ENCODE results near the gene AKNA.

DNA sequence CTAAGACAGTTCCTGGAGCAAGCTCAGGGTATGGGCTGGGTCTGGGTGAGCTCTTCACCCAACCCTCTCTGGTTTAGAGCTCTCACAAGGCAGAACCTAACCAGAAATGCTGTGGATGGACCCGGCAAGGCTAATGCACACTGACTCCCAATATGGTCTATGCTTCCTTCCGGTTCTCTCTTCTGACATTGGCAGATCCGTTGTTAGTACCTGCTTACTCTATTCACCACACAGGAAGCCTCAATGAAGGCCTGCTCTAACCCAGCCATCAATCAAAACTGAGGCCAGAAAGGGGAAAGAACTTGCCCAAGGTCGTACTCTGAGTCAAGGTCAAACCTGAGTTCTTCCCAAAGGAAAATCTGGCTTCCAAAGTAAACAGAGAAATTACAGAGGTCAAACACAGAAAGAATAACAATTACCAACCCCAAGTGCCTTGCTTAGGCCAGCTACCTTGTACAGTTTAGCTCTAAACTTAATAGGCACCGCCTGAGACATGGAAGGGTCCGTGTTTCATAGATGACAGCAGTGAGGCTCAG is 46.0 kb upstream of the AKNA start:
- TF ChIP-seq, protein P1, sequence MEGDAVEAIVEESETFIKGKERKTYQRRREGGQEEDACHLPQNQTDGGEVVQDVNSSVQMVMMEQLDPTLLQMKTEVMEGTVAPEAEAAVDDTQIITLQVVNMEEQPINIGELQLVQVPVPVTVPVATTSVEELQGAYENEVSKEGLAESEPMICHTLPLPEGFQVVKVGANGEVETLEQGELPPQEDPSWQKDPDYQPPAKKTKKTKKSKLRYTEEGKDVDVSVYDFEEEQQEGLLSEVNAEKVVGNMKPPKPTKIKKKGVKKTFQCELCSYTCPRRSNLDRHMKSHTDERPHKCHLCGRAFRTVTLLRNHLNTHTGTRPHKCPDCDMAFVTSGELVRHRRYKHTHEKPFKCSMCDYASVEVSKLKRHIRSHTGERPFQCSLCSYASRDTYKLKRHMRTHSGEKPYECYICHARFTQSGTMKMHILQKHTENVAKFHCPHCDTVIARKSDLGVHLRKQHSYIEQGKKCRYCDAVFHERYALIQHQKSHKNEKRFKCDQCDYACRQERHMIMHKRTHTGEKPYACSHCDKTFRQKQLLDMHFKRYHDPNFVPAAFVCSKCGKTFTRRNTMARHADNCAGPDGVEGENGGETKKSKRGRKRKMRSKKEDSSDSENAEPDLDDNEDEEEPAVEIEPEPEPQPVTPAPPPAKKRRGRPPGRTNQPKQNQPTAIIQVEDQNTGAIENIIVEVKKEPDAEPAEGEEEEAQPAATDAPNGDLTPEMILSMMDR (IDR thresholded peaks at IDR 0.05 in 2 of 3, conservative IDR thresholded peaks at IDR 0.05 in 1 of 3; ENCODE audit: borderline replicate concordance in 1 of 3, insufficient read depth in 1 of 3, low read depth in 2 of 3, low read length in 2 of 3), result no peak
- TF ChIP-seq POLR2A (IDR thresholded peaks at IDR 0.05; ENCODE audit: borderline replicate concordance, extremely low read depth, insufficient read depth, insufficient read length), result no peak
- TF ChIP-seq CEBPB (IDR thresholded peaks at IDR 0.05; ENCODE audit: low read depth), result no peak
- no peak for TF ChIP-seq ZFX (IDR thresholded peaks at IDR 0.05)
- TF ChIP-seq RAD21 (IDR thresholded peaks at IDR 0.05; ENCODE audit: low read depth), result no peak
- no peak for TF ChIP-seq POLR2AphosphoS5 (IDR thresholded peaks at IDR 0.05; ENCODE audit: low read depth, low read length)
- TF ChIP-seq TCF7L2 (IDR thresholded peaks at IDR 0.05; ENCODE audit: borderline replicate concordance, extremely low read depth, insufficient read depth, insufficient read length), result no peak
- no peak for TF ChIP-seq EZH2 (IDR thresholded peaks at IDR 0.05)
- TF ChIP-seq, protein P2, sequence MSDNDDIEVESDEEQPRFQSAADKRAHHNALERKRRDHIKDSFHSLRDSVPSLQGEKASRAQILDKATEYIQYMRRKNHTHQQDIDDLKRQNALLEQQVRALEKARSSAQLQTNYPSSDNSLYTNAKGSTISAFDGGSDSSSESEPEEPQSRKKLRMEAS (IDR thresholded peaks at IDR 0.05), result no peak
